Muscle layer of duodenum (tissue), 2 donors: ENCODE data around the gene CAPN8.
A peak's percentile ranks its signal among the peaks of the same experiment; 100 is the strongest.

ENCODE experiments used
- H3K27ac ChIP-seq: one replicate; pipeline ENCODE4 v1.7.0; 2013; ENCODE audit warnings: mild to moderate bottlenecking, low read length
- H3K27me3 ChIP-seq: one replicate; pipeline ENCODE4 v1.7.0; 2013; ENCODE audit warnings: low read depth, mild to moderate bottlenecking, control low read depth, low read length
- H3K36me3 ChIP-seq, 2 donors: one replicate each; pipeline ENCODE4 v1.7.0; 2013; ENCODE audit warnings: low read length in 2 of 2, control low read depth in 1 of 2, mild to moderate bottlenecking in 1 of 2; ENCODE audit not compliant: insufficient read depth in 2 of 2, control insufficient read depth in 1 of 2
- H3K4me1 ChIP-seq, 2 donors: one replicate each; pipeline ENCODE4 v1.7.0; 2013; ENCODE audit warnings: low read length in 2 of 2, mild to moderate bottlenecking in 2 of 2, control low read depth in 1 of 2, moderate library complexity in 1 of 2; ENCODE audit not compliant: insufficient read depth in 2 of 2, control insufficient read depth in 1 of 2
- H3K4me3 ChIP-seq, 2 donors: one replicate each; pipeline ENCODE4 v1.7.0; 2013; ENCODE audit warnings: low read length in 2 of 2, low read depth in 1 of 2, mild to moderate bottlenecking in 1 of 2
- H3K9me3 ChIP-seq, 2 donors: one replicate each; pipeline ENCODE4 v1.7.0; 2013; ENCODE audit warnings: low read length in 2 of 2, control low read depth in 1 of 2, mild to moderate bottlenecking in 1 of 2; ENCODE audit not compliant: control insufficient read depth in 1 of 2
- donor health status: healthy.

CAPN8 gene

GRCh38 chr1:223700388-223700918 is 35.0 kb upstream of the CAPN8 start:
- Histone ChIP-seq H3K4me3 (no peak overlapping the region), H3K36me3 (no peaks in the 10 kb centered on the region), H3K27ac (peak overlapping the region; percentile 60), H3K27me3 (no peaks in the 10 kb centered on the region), H3K9me3 (no peaks in the 10 kb centered on the region), H3K4me1 (peaks cover 0 to 9% of the 10 kb centered on the region in 2 donors)

- H3K4me1 ChIP-seq, result no peaks in the 10 kb centered on the region
- no peak overlapping the region for H3K4me3 ChIP-seq
- H3K36me3 ChIP-seq, result no peaks in the 10 kb centered on the region
Measured at GRCh38 chr1:223695941-223696340, 30.4 kb upstream of the CAPN8 start.

GRCh38 chr1:223695014-223695548 is 29.6 kb upstream of the CAPN8 start:
- H3K27ac ChIP-seq, result no peak overlapping the region
- H3K4me1 ChIP-seq, result no peaks in the 10 kb centered on the region
- H3K36me3 ChIP-seq, result no peaks in the 10 kb centered on the region
- H3K27me3 ChIP-seq, result no peaks in the 10 kb centered on the region
- no peak overlapping the region for H3K4me3 ChIP-seq
- no peaks in the 10 kb centered on the region for H3K9me3 ChIP-seq

More at GRCh38 chr1:223695941-223696340, 30.4 kb upstream of the CAPN8 start:
- no peaks in the 10 kb centered on the region for H3K27me3 ChIP-seq
- H3K27ac ChIP-seq, result no peak overlapping the region
- H3K9me3 ChIP-seq, result no peaks in the 10 kb centered on the region

GRCh38 chr1:223691121-223691520 is 25.6 kb upstream of the CAPN8 start:
- Histone ChIP-seq H3K27ac (no peak overlapping the region), H3K9me3 (no peaks in the 10 kb centered on the region), H3K36me3 (no peaks in the 10 kb centered on the region), H3K27me3 (no peaks in the 10 kb centered on the region), H3K4me3 (no peak overlapping the region), H3K4me1 (no peaks in the 10 kb centered on the region)

- no peaks in the 10 kb centered on the region for H3K9me3 ChIP-seq
Measured at GRCh38 chr1:223684488-223684792, 18.9 kb upstream of the CAPN8 start.

GRCh38 chr1:223683586-223684487 is 18.3 kb upstream of the CAPN8 start:
- H3K4me1 ChIP-seq, result no peaks in the 10 kb centered on the region
- no peaks in the 10 kb centered on the region for H3K36me3 ChIP-seq
- no peak overlapping the region for H3K4me3 ChIP-seq
- peaks cover 6% of the 10 kb centered on the region for H3K27me3 ChIP-seq
- no peaks in the 10 kb centered on the region for H3K9me3 ChIP-seq
- H3K27ac ChIP-seq, result no peak overlapping the region

More at GRCh38 chr1:223684488-223684792, 18.9 kb upstream of the CAPN8 start:
- H3K4me3 ChIP-seq, result no peak overlapping the region
- no peak overlapping the region for H3K27ac ChIP-seq
- no peaks in the 10 kb centered on the region for H3K36me3 ChIP-seq
- H3K4me1 ChIP-seq, result no peaks in the 10 kb centered on the region
- peaks cover 6% of the 10 kb centered on the region for H3K27me3 ChIP-seq

GRCh38 chr1:223682502-223682901 is 17.0 kb upstream of the CAPN8 start:
- no peaks in the 10 kb centered on the region for H3K9me3 ChIP-seq

GRCh38 chr1:223680188-223680587 is 14.7 kb upstream of the CAPN8 start:
- no peaks in the 10 kb centered on the region for H3K36me3 ChIP-seq
- no peaks in the 10 kb centered on the region for H3K4me1 ChIP-seq
- peaks cover 6% of the 10 kb centered on the region for H3K27me3 ChIP-seq
- no peak overlapping the region for H3K27ac ChIP-seq
- H3K4me3 ChIP-seq, result no peak overlapping the region
- no peaks in the 10 kb centered on the region for H3K9me3 ChIP-seq

More at GRCh38 chr1:223682502-223682901, 17.0 kb upstream of the CAPN8 start:
- H3K27me3 ChIP-seq, result peaks cover 6% of the 10 kb centered on the region
- no peaks in the 10 kb centered on the region for H3K4me1 ChIP-seq
- H3K27ac ChIP-seq, result no peak overlapping the region
- H3K4me3 ChIP-seq, result no peak overlapping the region
- no peaks in the 10 kb centered on the region for H3K36me3 ChIP-seq

GRCh38 chr1:223678841-223679240 is 13.3 kb upstream of the CAPN8 start:
- Histone ChIP-seq H3K27ac (no peak overlapping the region), H3K4me1 (no peaks in the 10 kb centered on the region), H3K4me3 (no peak overlapping the region), H3K9me3 (peaks cover 0 to 4% of the 10 kb centered on the region in 2 donors), H3K36me3 (no peaks in the 10 kb centered on the region), H3K27me3 (peaks cover 6% of the 10 kb centered on the region)

- H3K4me1 ChIP-seq, result no peaks in the 10 kb centered on the region
- no peak overlapping the region for H3K4me3 ChIP-seq
- H3K27ac ChIP-seq, result no peak overlapping the region
- H3K27me3 ChIP-seq, result no peaks in the 10 kb centered on the region
- H3K9me3 ChIP-seq, result peaks cover 0 to 4% of the 10 kb centered on the region in 2 donors
- no peaks in the 10 kb centered on the region for H3K36me3 ChIP-seq
Measured at GRCh38 chr1:223674119-223674890, 8.8 kb upstream of the CAPN8 start.
